Ovary (tissue), 9 donors: ENCODE results near the gene TOP3B. TPM values are rescaled to one million over a fixed set of nuclear protein-coding genes. Genes with fewer than 3 reads are reported as not detected.

Experiments
- DNase-seq, 5 donors: peaks; one replicate each; pipeline ENCODE4 v3.0.0-alpha.2; 2019 to 2020
- H3K27ac ChIP-seq, 2 donors: fragments of 200-600 bp; one replicate each; pipeline versions ENCODE4 v1.5.1 to v1.8.0; 2019 to 2022
- H3K27me3 ChIP-seq: fragments of 200-600 bp; one replicate; pipeline ENCODE4 v1.8.0; 2022
- H3K36me3 ChIP-seq: fragments of 200-600 bp; sonication (generic); one replicate; pipeline ENCODE4 v1.5.1; 2019
- H3K4me1 ChIP-seq: one replicate; pipeline ENCODE4 v1.8.1; 2013; ENCODE audit warnings: mild to moderate bottlenecking, moderate library complexity; ENCODE audit not compliant: insufficient read depth
- H3K4me3 ChIP-seq: fragments of 200-600 bp; sonication (generic); one replicate; pipeline ENCODE4 v1.5.1; 2017
- H3K9me3 ChIP-seq, 2 donors: fragments of 200-600 bp in 1 of 2; sonication (generic) in 1 of 2; one replicate each; pipeline versions ENCODE4 v1.5.1 to v1.8.1; 2013 to 2019; ENCODE audit warnings: mild to moderate bottlenecking in 1 of 2, moderate library complexity in 1 of 2
- EP300 ChIP-seq: sonication (generic); formaldehyde crosslinking; IDR thresholded peaks from one replicate; pipeline ENCODE4 v1.6.1; 2017; ENCODE audit warnings: antibody characterized with exemption
- POLR2A ChIP-seq: fragments of 450-650 bp; IDR thresholded peaks from one replicate; pipeline ENCODE4 v1.6.1; 2017; ENCODE audit warnings: antibody characterized with exemption, mild to moderate bottlenecking, moderate library complexity
- WGBS, 3 donors: extraction: QIAGEN DNeasy Blood & Tissue Kit in 1 of 3; methylation state at CpG; one replicate each; pipeline versions ENCODE4 v1.1.5 to v1.1.7; 2013 to 2017; 5-methylcytosine and 5-hydroxymethylcytosine counted together
- intact Hi-C, 4 donors: fragments of 100-400 bp; cut with DNase I; formaldehyde crosslinking; loops; one replicate each; pipeline versions ENCODE4 v1.11.0 to v1.15.1; 2022 to 2023
- polyA plus RNA-seq, 2 donors: library from polyadenylated mRNA; stranded (reverse); fragments of 200-250 nt in 1 of 2; fragments of 350-450 nt in 1 of 2; fragmentation: Illumina TruSeq in 1 of 2; extraction: RNeasy Lipid Tissue Mini Kit (QIAGEN cat#74804) in 1 of 2; gene quantifications; one replicate each; pipeline ENCODE4 v1.2.3, GENCODE V29; 2013 to 2014
- total RNA-seq, 7 donors: library from RNA; depleted of rRNA in 2 of 7; stranded (reverse); fragments of >200 nt in 2 of 7; fragmentation: NEBNext Ultra II Directional in 3 of 7; extraction: Animal tissue kit (Norgen Biotek cat#: 25700) in 3 of 7; gene quantifications; one replicate each; pipeline versions ENCODE4 v1.1.0 to v1.2.4, GENCODE V29; 2016 to 2023
- TF ChIP-seq, protein P1 (sequence below), 3 donors: fragments of 450-650 bp in 2 of 3; fragments of 200-600 bp in 1 of 3; IDR thresholded peaks; one replicate each; pipeline versions ENCODE4 v1.5.1 to v1.8.0; 2016 to 2022; ENCODE audit warnings: antibody characterized with exemption in 3 of 3, mild to moderate bottlenecking in 1 of 3
- donor health status: DM: no; HTN: no; CAD: no; lungs with moderate emphysema.
- donor health status: DM: no; HTN: no; CAD: no.
- donor health status: Bipolar disorder and iron deficiency.
- donor health status: DM: yes; HTN: yes; CAD: no.
- donor health status: DM: no; HTN: no; CAD: no.
- donor health status: DM: yes; HTN: yes; CAD: no.

TOP3B gene
- total and polyA plus RNA-seq, 9 donors = 9.1 to 31.5 (median 24.1) TPM

GRCh38 chr22:21927174-21927823, 55.3 kb downstream of the TOP3B start:
- Histone ChIP-seq H3K27ac (no peak overlapping the region), H3K36me3 (no peaks in the 10 kb centered on the region), H3K9me3 (no peaks in the 10 kb centered on the region), H3K27me3 (no peaks in the 10 kb centered on the region), H3K4me3 (no peak overlapping the region), H3K4me1 (no peaks in the 10 kb centered on the region)
- TF ChIP-seq, protein P1, sequence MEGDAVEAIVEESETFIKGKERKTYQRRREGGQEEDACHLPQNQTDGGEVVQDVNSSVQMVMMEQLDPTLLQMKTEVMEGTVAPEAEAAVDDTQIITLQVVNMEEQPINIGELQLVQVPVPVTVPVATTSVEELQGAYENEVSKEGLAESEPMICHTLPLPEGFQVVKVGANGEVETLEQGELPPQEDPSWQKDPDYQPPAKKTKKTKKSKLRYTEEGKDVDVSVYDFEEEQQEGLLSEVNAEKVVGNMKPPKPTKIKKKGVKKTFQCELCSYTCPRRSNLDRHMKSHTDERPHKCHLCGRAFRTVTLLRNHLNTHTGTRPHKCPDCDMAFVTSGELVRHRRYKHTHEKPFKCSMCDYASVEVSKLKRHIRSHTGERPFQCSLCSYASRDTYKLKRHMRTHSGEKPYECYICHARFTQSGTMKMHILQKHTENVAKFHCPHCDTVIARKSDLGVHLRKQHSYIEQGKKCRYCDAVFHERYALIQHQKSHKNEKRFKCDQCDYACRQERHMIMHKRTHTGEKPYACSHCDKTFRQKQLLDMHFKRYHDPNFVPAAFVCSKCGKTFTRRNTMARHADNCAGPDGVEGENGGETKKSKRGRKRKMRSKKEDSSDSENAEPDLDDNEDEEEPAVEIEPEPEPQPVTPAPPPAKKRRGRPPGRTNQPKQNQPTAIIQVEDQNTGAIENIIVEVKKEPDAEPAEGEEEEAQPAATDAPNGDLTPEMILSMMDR (IDR thresholded peaks at IDR 0.05) = no peak
- no peak for TF ChIP-seq POLR2A
- TF ChIP-seq EP300 = no peak
- WGBS, 3 donors = 70 to 72% (median 70%) methylated on average over 16 of the region's 16 CpGs
- intact Hi-C loops = no loop called here
- no peak for DNase-seq

DNA sequence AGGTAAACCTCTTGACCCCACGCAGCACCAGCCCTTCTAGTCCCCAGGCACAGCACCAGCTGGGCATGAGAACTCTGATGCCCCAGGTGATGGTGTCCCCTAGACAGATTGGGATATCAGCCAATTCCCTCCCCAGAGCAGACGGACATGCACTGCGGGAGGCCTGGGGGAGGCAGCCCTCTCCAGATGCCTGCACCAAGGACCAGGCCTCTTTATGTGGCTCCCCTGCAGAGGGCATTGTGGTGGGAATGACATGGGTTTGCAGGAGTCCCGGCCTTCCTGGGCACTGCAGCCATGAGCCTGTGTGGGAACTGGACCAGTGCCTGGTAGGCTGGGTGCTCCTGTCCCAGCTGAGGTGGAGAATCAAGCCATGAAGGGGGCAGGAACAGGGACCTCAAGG, 55.9 kb downstream of the TOP3B start:
- no peak overlapping the region for H3K27ac ChIP-seq
- no peak for DNase-seq
- intact Hi-C loops = no loop called here
- no peaks in the 10 kb centered on the region for H3K36me3 ChIP-seq
- TF ChIP-seq, protein P1 (IDR thresholded peaks at IDR 0.05) = no peak
- TF ChIP-seq POLR2A = no peak
- TF ChIP-seq EP300 = no peak
- no peaks in the 10 kb centered on the region for H3K9me3 ChIP-seq
- H3K4me1 ChIP-seq = peaks cover under 1% of the 10 kb centered on the region
- H3K27me3 ChIP-seq = no peaks in the 10 kb centered on the region
- 77 to 88% (median 83%) methylated on average over 4 of the region's 4 CpGs for WGBS, 3 donors
- H3K4me3 ChIP-seq = no peak overlapping the region

GRCh38 chr22:21923163-21923561, 59.4 kb downstream of the TOP3B start:
- H3K4me1 ChIP-seq = peaks cover 5% of the 10 kb centered on the region
- DNase-seq = no peak
- no peaks in the 10 kb centered on the region for H3K9me3 ChIP-seq
- H3K27ac ChIP-seq = no peak overlapping the region
- TF ChIP-seq EP300 = no peak
- no peak for TF ChIP-seq POLR2A
- TF ChIP-seq, protein P1 (IDR thresholded peaks at IDR 0.05) = no peak
- no peaks in the 10 kb centered on the region for H3K27me3 ChIP-seq
- H3K36me3 ChIP-seq = no peaks in the 10 kb centered on the region
- WGBS, 3 donors = 94 to 97% (median 96%) methylated on average over 21 of the region's 21 CpGs
- intact Hi-C loops = no loop called here
- H3K4me3 ChIP-seq = no peak overlapping the region

- intact Hi-C loops = no loop called here
- no peaks in the 10 kb centered on the region for H3K36me3 ChIP-seq
These were observed 60.0 kb downstream of the TOP3B start for GRCh38 chr22:21922370-21923162.

More at GRCh38 chr22:21922370-21923162, 60.0 kb downstream of the TOP3B start:
- no peak for TF ChIP-seq EP300
- TF ChIP-seq POLR2A = no peak
- TF ChIP-seq, protein P1 (IDR thresholded peaks at IDR 0.05) = no peak
- peak in 1 of 5 donors; percentile 20 for DNase-seq
- Histone ChIP-seq H3K4me3 (no peak overlapping the region), H3K27ac (no peak overlapping the region), H3K9me3 (no peaks in the 10 kb centered on the region), H3K4me1 (peaks cover 9% of the 10 kb centered on the region), H3K27me3 (no peaks in the 10 kb centered on the region)
- 80 to 88% (median 85%) methylated on average over 20 of the region's 20 CpGs for WGBS, 3 donors
